D341Med (cell line): ENCODE results near the gene THADA.
A peak's percentile ranks its signal among the peaks of the same experiment; 100 is the strongest.
"Not testable (repeated sequence)": the region's sequence is repeated elsewhere in the genome, so short reads cannot be mapped to it uniquely, and the experiment has no call there.

Source experiments
- DNase-seq: peaks from one replicate; pipeline ENCODE4 v3.0.0; 2012; ENCODE audit warnings: low spot score

Gene THADA

GRCh38 chr2:43300781-43301583 lies 294.9 kb downstream of the THADA start:
- no peak for DNase-seq

GRCh38 chr2:43300222-43300621 lies 295.6 kb downstream of the THADA start:
- no peak for DNase-seq

GRCh38 chr2:43298500-43298899 lies 297.3 kb downstream of the THADA start:
- no peak for DNase-seq

- DNase-seq = not testable (repeated sequence)
These were observed 298.1 kb downstream of the THADA start for GRCh38 chr2:43297740-43298139.

- no peak for DNase-seq
These were observed 300.8 kb downstream of the THADA start for GRCh38 chr2:43294973-43295603.

GRCh38 chr2:43293744-43294695 lies 301.8 kb downstream of the THADA start:
- DNase-seq = no peak

GRCh38 chr2:43292851-43293743 lies 302.7 kb downstream of the THADA start:
- peak; percentile 58 for DNase-seq

- no peak for DNase-seq
These were observed 303.5 kb downstream of the THADA start for GRCh38 chr2:43292297-43292696.

GRCh38 chr2:43289331-43289730 lies 306.5 kb downstream of the THADA start:
- DNase-seq = no peak

GRCh38 chr2:43288417-43289305 lies 307.2 kb downstream of the THADA start:
- no peak for DNase-seq

GRCh38 chr2:43285987-43286386 lies 309.9 kb downstream of the THADA start:
- DNase-seq = no peak

GRCh38 chr2:43284967-43285366 lies 310.9 kb downstream of the THADA start:
- no peak for DNase-seq

- not testable (repeated sequence) for DNase-seq
These were observed 311.5 kb downstream of the THADA start for GRCh38 chr2:43284347-43284746.

- DNase-seq = no peak
These were observed 314.8 kb downstream of the THADA start for GRCh38 chr2:43280994-43281393.

GRCh38 chr2:43279317-43279840 lies 316.5 kb downstream of the THADA start:
- no peak for DNase-seq

- DNase-seq = no peak
These were observed 317.1 kb downstream of the THADA start for GRCh38 chr2:43278564-43279220.

- no peak for DNase-seq
These were observed 318.9 kb downstream of the THADA start for GRCh38 chr2:43276962-43277391.

- DNase-seq = no peak
These were observed 319.4 kb downstream of the THADA start for GRCh38 chr2:43276266-43276941.

GRCh38 chr2:43274721-43275120 lies 321.1 kb downstream of the THADA start:
- DNase-seq = no peak
